ENCODE measurements around the gene MMAB. TPM values are rescaled to one million over a fixed set of nuclear protein-coding genes. Genes with fewer than 3 reads are reported as not detected.

Gene MMAB
- total and polyA plus RNA-seq, 2 donors (not counting 3 experiments of a cell fraction or from before 2014, with no cell fraction given) = 39.1 to 46.0 TPM

GRCh38 chr12:109568486-109568885 lies 4.8 kb downstream of the MMAB start:
- H3K9me3 ChIP-seq (replicated peaks; ENCODE audit: control insufficient read depth, insufficient read depth, low read length) = no peaks in the 10 kb centered on the region
- DNase-seq (ENCODE audit: low read depth, low spot score) (no peak), FAIRE-seq (no peak)
- ChIA-PET POLR2A (no interaction called here), CTCF (interaction anchor here (1.2 kb wide), 1 partner anchor 49 kb away, joined by 4 read pairs; no protein-coding TSS in a partner anchor)
- no peak overlapping the region for H3K4me3 ChIP-seq (replicated peaks in 1 of 3; ENCODE audit: insufficient read depth in 1 of 3, low read depth in 1 of 3, low read length in 3 of 3)
- H3K4me1 ChIP-seq (ENCODE audit: control insufficient read depth, extremely low read depth, insufficient read depth, low read length) = peaks cover 5% of the 10 kb centered on the region
- intact Hi-C loops (cut with micrococcal nuclease) = no loop called here
- TF ChIP-seq, protein P1, sequence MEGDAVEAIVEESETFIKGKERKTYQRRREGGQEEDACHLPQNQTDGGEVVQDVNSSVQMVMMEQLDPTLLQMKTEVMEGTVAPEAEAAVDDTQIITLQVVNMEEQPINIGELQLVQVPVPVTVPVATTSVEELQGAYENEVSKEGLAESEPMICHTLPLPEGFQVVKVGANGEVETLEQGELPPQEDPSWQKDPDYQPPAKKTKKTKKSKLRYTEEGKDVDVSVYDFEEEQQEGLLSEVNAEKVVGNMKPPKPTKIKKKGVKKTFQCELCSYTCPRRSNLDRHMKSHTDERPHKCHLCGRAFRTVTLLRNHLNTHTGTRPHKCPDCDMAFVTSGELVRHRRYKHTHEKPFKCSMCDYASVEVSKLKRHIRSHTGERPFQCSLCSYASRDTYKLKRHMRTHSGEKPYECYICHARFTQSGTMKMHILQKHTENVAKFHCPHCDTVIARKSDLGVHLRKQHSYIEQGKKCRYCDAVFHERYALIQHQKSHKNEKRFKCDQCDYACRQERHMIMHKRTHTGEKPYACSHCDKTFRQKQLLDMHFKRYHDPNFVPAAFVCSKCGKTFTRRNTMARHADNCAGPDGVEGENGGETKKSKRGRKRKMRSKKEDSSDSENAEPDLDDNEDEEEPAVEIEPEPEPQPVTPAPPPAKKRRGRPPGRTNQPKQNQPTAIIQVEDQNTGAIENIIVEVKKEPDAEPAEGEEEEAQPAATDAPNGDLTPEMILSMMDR (IDR thresholded peaks at IDR 0.05; ENCODE audit: extremely low read depth in 1 of 2, insufficient read depth in 1 of 2, low read depth in 1 of 2, low read length in 2 of 2) = no peak
- no peaks in the 10 kb centered on the region for H3K9me1 ChIP-seq (replicated peaks; ENCODE audit: control insufficient read depth, extremely low read depth, insufficient read depth, low read length)
- no peak overlapping the region for H2AFZ ChIP-seq (ENCODE audit: low read depth, low read length)
- H3K4me2 ChIP-seq (ENCODE audit: insufficient read depth, low read length) = no peak overlapping the region
- no TSS peak for BruUV-seq (replicated peaks)
- no peaks in the 10 kb centered on the region for H3K79me2 ChIP-seq (ENCODE audit: control insufficient read depth, insufficient read depth, low read length)
- H3K9ac ChIP-seq (replicated peaks; ENCODE audit: extremely low read depth, insufficient read depth, low read length) = no peak overlapping the region
- no peaks in the 10 kb centered on the region for H4K20me1 ChIP-seq (replicated peaks; ENCODE audit: control insufficient read depth, extremely low read depth, insufficient read depth, low read length)
- H3K27me3 ChIP-seq (ENCODE audit: control insufficient read depth in 2 of 2, insufficient read depth in 2 of 2, low read length in 2 of 2) = no peaks in the 10 kb centered on the region
- H3K27ac ChIP-seq (ENCODE audit: insufficient read depth, low read depth, low read length) = no peak overlapping the region
- dilution Hi-C loops (cut with MboI; ENCODE audit: extremely low pct_ligation_motif_present, low sequenced_read_pairs) = no loop called here
- peaks cover 2 to 5% of the 10 kb centered on the region in 2 experiments for H3K36me3 ChIP-seq (ENCODE audit: control insufficient read depth in 2 of 2, extremely low read depth in 1 of 2, insufficient read depth in 2 of 2, low read length in 2 of 2)

- ChIA-PET POLR2A (no interaction called here), CTCF (interaction anchor here (1.2 kb wide), 1 partner anchor 49 kb away, joined by 4 read pairs; no protein-coding TSS in a partner anchor)
- Histone ChIP-seq H3K79me2 (ENCODE audit: control insufficient read depth, insufficient read depth, low read length) (no peaks in the 10 kb centered on the region), H3K27ac (ENCODE audit: insufficient read depth, low read depth, low read length) (no peak overlapping the region), H3K9ac (replicated peaks; ENCODE audit: extremely low read depth, insufficient read depth, low read length) (no peak overlapping the region), H3K9me3 (replicated peaks; ENCODE audit: control insufficient read depth, insufficient read depth, low read length) (no peaks in the 10 kb centered on the region), H3K27me3 (ENCODE audit: control insufficient read depth in 2 of 2, insufficient read depth in 2 of 2, low read length in 2 of 2) (no peaks in the 10 kb centered on the region), H2AFZ (ENCODE audit: low read depth, low read length) (no peak overlapping the region), H3K4me3 (replicated peaks in 1 of 3; ENCODE audit: insufficient read depth in 1 of 3, low read depth in 1 of 3, low read length in 3 of 3) (no peak overlapping the region), H4K20me1 (replicated peaks; ENCODE audit: control insufficient read depth, extremely low read depth, insufficient read depth, low read length) (no peaks in the 10 kb centered on the region), H3K9me1 (replicated peaks; ENCODE audit: control insufficient read depth, extremely low read depth, insufficient read depth, low read length) (no peaks in the 10 kb centered on the region), H3K4me1 (ENCODE audit: control insufficient read depth, extremely low read depth, insufficient read depth, low read length) (peaks cover 5% of the 10 kb centered on the region), H3K36me3 (ENCODE audit: control insufficient read depth in 2 of 2, extremely low read depth in 1 of 2, insufficient read depth in 2 of 2, low read length in 2 of 2) (peaks cover 2 to 5% of the 10 kb centered on the region in 2 experiments), H3K4me2 (ENCODE audit: insufficient read depth, low read length) (no peak overlapping the region)
- DNase-seq (ENCODE audit: low read depth, low spot score) (no peak), FAIRE-seq (no peak)
- TF ChIP-seq MYC (IDR thresholded peaks at IDR 0.05; ENCODE audit: low read depth, low read length) (no peak), EZH2 (IDR thresholded peaks at IDR 0.05; ENCODE audit: borderline replicate concordance, low read depth, low read length, severe bottlenecking) (no peak), GATA2 (IDR thresholded peaks at IDR 0.05; ENCODE audit: insufficient read depth, insufficient read length, low read depth, low read length) (no peak), FOS (IDR thresholded peaks at IDR 0.05; ENCODE audit: borderline replicate concordance, insufficient read depth, low read length) (no peak), POLR2A (IDR thresholded peaks at IDR 0.05; ENCODE audit: low read depth, low read length) (no peak), POLR2AphosphoS5 (IDR thresholded peaks at IDR 0.05; ENCODE audit: insufficient read depth, low read depth, low read length) (no peak), JUN (IDR thresholded peaks at IDR 0.05; ENCODE audit: borderline replicate concordance, insufficient read depth, insufficient read length, low read depth) (no peak)
- TF ChIP-seq, protein P1 (IDR thresholded peaks at IDR 0.05; ENCODE audit: extremely low read depth in 1 of 2, insufficient read depth in 1 of 2, low read depth in 1 of 2, low read length in 2 of 2) = no peak
- TF ChIP-seq, protein P2, sequence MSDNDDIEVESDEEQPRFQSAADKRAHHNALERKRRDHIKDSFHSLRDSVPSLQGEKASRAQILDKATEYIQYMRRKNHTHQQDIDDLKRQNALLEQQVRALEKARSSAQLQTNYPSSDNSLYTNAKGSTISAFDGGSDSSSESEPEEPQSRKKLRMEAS (IDR thresholded peaks at IDR 0.05; ENCODE audit: insufficient read depth, insufficient read length) = no peak
- BruUV-seq (replicated peaks) = no TSS peak
- dilution Hi-C loops (cut with MboI; ENCODE audit: extremely low pct_ligation_motif_present, low sequenced_read_pairs) (no loop called here), intact Hi-C loops (cut with micrococcal nuclease) (no loop called here)
Measured at GRCh38 chr12:109567967-109568366, 5.3 kb downstream of the MMAB start.

All from endothelial cell of umbilical vein (primary cell).